GM12878 (cell line): ENCODE results near the gene SIDT2. TPM values are rescaled to one million over a fixed set of nuclear protein-coding genes. Genes with fewer than 3 reads are reported as not detected.

ENCODE experiments used
- ATAC-seq: fragments of 200-7000 bp; cut with Tn5 transposase; 3 replicates; pipeline ENCODE4 v1.9.1; 2020; ENCODE audit warnings: mild to moderate bottlenecking, moderate library complexity
- BruUV-seq: library from RNA; stranded (reverse); fragments of 400-500 nt; replicated peaks from 2 replicates; lab custom pipeline; 2021; lab: Mats Ljungman, UMichigan
- CTCF ChIA-PET: fragments of 300-600 bp; sonication (Branson Sonifier 250); formaldehyde crosslinking; extraction: SDS; loops from one replicate; lab custom pipeline; 2021; ENCODE audit warnings: inconsistent platforms; lab: Yijun Ruan, JAX
- POLR2A ChIA-PET: fragments of 350-600 bp; formaldehyde crosslinking; extraction: SDS; loops from one replicate; lab custom pipeline; 2021; ENCODE audit warnings: inconsistent platforms; lab: Charles Lee
- RAD21 ChIA-PET: fragments of 300-600 bp; sonication (Branson Sonifier 250); formaldehyde crosslinking; loops from one replicate; lab custom pipeline; 2023; ENCODE audit warnings: antibody characterized with exemption; ENCODE audit not compliant: unreplicated experiment; lab: Charles Lee
- SMC1A ChIA-PET: fragments of 300-600 bp; sonication (Branson Sonifier 250); formaldehyde crosslinking; loops from one replicate; lab custom pipeline; 2023; ENCODE audit not compliant: unreplicated experiment, uncharacterized antibody; lab: Charles Lee
- DNase-seq: peaks from one replicate; pipeline ENCODE4 v3.0.0-alpha.2; 2011; ENCODE audit warnings: low read depth, low spot score
- FAIRE-seq: peaks from 3 replicates; lab custom pipeline; 2011; peaks lifted over from hg19 to GRCh38; lab: Jason Lieb, UNC
- H2AFZ ChIP-seq: 2 replicates; pipeline ENCODE4 v1.6.0; 2011; ENCODE audit warnings: low read depth, low read length, control low read depth; ENCODE audit not compliant: control insufficient read depth
- H3K27ac ChIP-seq: 2 replicates; pipeline ENCODE4 v1.5.1; 2011; ENCODE audit warnings: control low read depth; ENCODE audit not compliant: control insufficient read depth, insufficient read depth
- H3K27me3 ChIP-seq, 2 experiments: replicated peaks in 1 of 2; 2 replicates each; pipeline versions ENCODE4 v1.6.0 to v1.6.1; 2011; ENCODE audit warnings: low read length in 1 of 2; ENCODE audit not compliant: control insufficient read depth in 2 of 2, insufficient read depth in 2 of 2
- H3K36me3 ChIP-seq, 2 experiments: 2 replicates each; pipeline ENCODE4 v1.5.1; 2011; ENCODE audit warnings: low read length in 1 of 2; ENCODE audit not compliant: control insufficient read depth in 2 of 2, insufficient read depth in 2 of 2
- H3K4me1 ChIP-seq: 2 replicates; pipeline ENCODE4 v1.6.1; 2011; ENCODE audit warnings: mild to moderate bottlenecking, low read length, moderate library complexity, mixed read lengths; ENCODE audit not compliant: control insufficient read depth, insufficient read depth
- H3K4me2 ChIP-seq: 2 replicates; pipeline ENCODE4 v1.6.0; 2011; ENCODE audit warnings: control low read depth; ENCODE audit not compliant: control insufficient read depth, insufficient read depth
- H3K4me3 ChIP-seq: fragments of 200-600 bp; sonication (generic); 2 replicates; pipeline ENCODE4 v1.5.1; 2016
- H3K79me2 ChIP-seq: 2 replicates; pipeline ENCODE4 v1.6.0; 2011; ENCODE audit warnings: low read length; ENCODE audit not compliant: control insufficient read depth, insufficient read depth
- H3K9ac ChIP-seq: 2 replicates; pipeline ENCODE4 v1.8.0; 2011; ENCODE audit warnings: low read length, control low read depth, mixed read lengths; ENCODE audit not compliant: control insufficient read depth, insufficient read depth
- H3K9me3 ChIP-seq: replicated peaks from 3 replicates; pipeline ENCODE4 v1.5.1; 2011; ENCODE audit warnings: mild to moderate bottlenecking, low read length; ENCODE audit not compliant: control insufficient read depth, insufficient read depth
- H4K20me1 ChIP-seq: 2 replicates; pipeline ENCODE4 v1.6.0; 2011; ENCODE audit not compliant: control insufficient read depth, insufficient read depth
- CEBPB ChIP-seq, 2 experiments: fragments of 150-350 bp in 1 of 2; IDR thresholded peaks; 2 replicates each; pipeline ENCODE4 v1.6.1; 2012 to 2014; ENCODE audit warnings: low read depth in 2 of 2, low read length in 2 of 2, borderline replicate concordance in 1 of 2, inconsistent platforms in 1 of 2
- CUX1 ChIP-seq: IDR thresholded peaks from 2 replicates; pipeline ENCODE4 v1.6.1; 2012; ENCODE audit warnings: improper control_type of control experiment, low read depth, low read length; ENCODE audit not compliant: insufficient replicate concordance
- ETV6 ChIP-seq, 2 experiments: fragments of 450-650 bp in 1 of 2; IDR thresholded peaks in 1 of 2; conservative IDR thresholded peaks in 1 of 2; 2 replicates each; pipeline ENCODE4 v1.6.1; 2014; ENCODE audit warnings: antibody characterized with exemption in 1 of 2, borderline replicate concordance in 1 of 2, low read depth in 1 of 2, mild to moderate bottlenecking in 1 of 2, moderate library complexity in 1 of 2
- HCFC1 ChIP-seq: fragments of 150-350 bp; IDR thresholded peaks from 2 replicates; pipeline ENCODE4 v1.6.1; 2014; ENCODE audit warnings: low read length
- KLF5 ChIP-seq: fragments of 450-650 bp; IDR thresholded peaks from 2 replicates; pipeline ENCODE4 v1.6.1; 2014; ENCODE audit warnings: mild to moderate bottlenecking; ENCODE audit not compliant: partially characterized antibody
- MTA2 ChIP-seq: fragments of 450-650 bp; IDR thresholded peaks from 2 replicates; pipeline ENCODE4 v1.6.1; 2016; ENCODE audit warnings: low read depth, mild to moderate bottlenecking, moderate library complexity
- SIN3A ChIP-seq: IDR thresholded peaks from 2 replicates; pipeline ENCODE4 v1.6.1; 2012; ENCODE audit warnings: low read depth, low read length, improper control_type of control experiment
- SMAD1 ChIP-seq: fragments of 450-650 bp; IDR thresholded peaks from 2 replicates; pipeline ENCODE4 v1.6.1; 2018; ENCODE audit warnings: mild to moderate bottlenecking, low read depth; ENCODE audit not compliant: partially characterized antibody
- ZNF384 ChIP-seq: IDR thresholded peaks from 2 replicates; pipeline ENCODE4 v1.6.1; 2012; ENCODE audit warnings: low read depth, mild to moderate bottlenecking, low read length, improper control_type of control experiment, borderline replicate concordance
- WGBS: methylation state at CpG from one replicate; pipeline ENCODE4 v1.1.6; 2016; ENCODE audit warnings: low lambda C conversion rate; ENCODE audit not compliant: insufficient replicate concordance, insufficient coverage; ENCODE audit errors: missing lambda C conversion rate; 5-methylcytosine and 5-hydroxymethylcytosine counted together
- in situ Hi-C: fragments of 300-500 bp; cut with MboI; formaldehyde crosslinking; loops from 9 replicates; pipeline ENCODE4 v1.14.3; 2018; ENCODE audit warnings: mixed read lengths
- intact Hi-C: fragments of 100-400 bp; cut with micrococcal nuclease; formaldehyde crosslinking; loops from one replicate; pipeline ENCODE4 v1.14.2; 2022; ENCODE audit not compliant: unreplicated experiment
- polyA plus RNA-seq, 11 experiments: library from polyadenylated mRNA; depleted of rRNA in 4 of 11; unstranded in 6 of 11; stranded (reverse) in 5 of 11; fragments of >200 nt; fragmentation: Nextera tagmentation in 4 of 11; fragmentation: Illumina TruSeq in 1 of 11; extraction: Ambion mirVana in 4 of 11; extraction: Trizol in 1 of 11; gene quantifications; 1 replicate in 1 of 11; 2 replicates in 10 of 11; pipeline versions ENCODE4 v1.2.1 to v1.2.3, GENCODE V29; 2011 to 2016; ENCODE audit warnings: inconsistent platforms in 2 of 11, missing spikeins in 2 of 11, low read depth in 1 of 11
- total RNA-seq, 4 experiments: library from RNA; depleted of rRNA in 3 of 4; stranded (reverse); fragments of >200 nt in 3 of 4; fragmentation: Illumina TruSeq in 1 of 4; extraction: Trizol in 1 of 4; gene quantifications; 2 replicates each; pipeline versions ENCODE4 v1.2.1 to v1.2.3, GENCODE V29; 2013 to 2021
- TF ChIP-seq, protein P1 (sequence below): fragments of 450-650 bp; IDR thresholded peaks from 2 replicates; pipeline ENCODE4 v1.6.1; 2016; ENCODE audit warnings: mild to moderate bottlenecking

The SIDT2 gene
- total and polyA plus RNA-seq, 10 of the 15 experiments (the other 5 are each of a cell fraction or from before 2014, with no cell fraction given): 4.9 to 23.9 (median 10.3) TPM

GRCh38 chr11:117217141-117218084 lies 38.9 kb downstream of the SIDT2 start:
- ChIA-PET CTCF (interaction anchor here (1.3 to 17.3 kb wide), 3 partner anchors 9 to 382 kb away, joined by 3 to 422 read pairs (median 4); partner anchors contain the start of gene SIDT2), POLR2A (interaction anchor here (1.4 kb wide), 1 partner anchor 37 kb away, joined by 5 read pairs; no protein-coding TSS in a partner anchor), SMC1A (no interaction called here), RAD21 (no interaction called here)
- H4K20me1 ChIP-seq: no peaks in the 10 kb centered on the region
- ATAC-seq: no peak
- intact Hi-C loops: no loop called here
- no peak for FAIRE-seq
- no peaks in the 10 kb centered on the region for H3K27me3 ChIP-seq
- WGBS: 97% methylated on average over 11 of the region's 11 CpGs
- in situ Hi-C loops: no loop called here
- H3K4me3 ChIP-seq: no peak overlapping the region
- H3K79me2 ChIP-seq: no peaks in the 10 kb centered on the region
- peaks cover 23 to 42% of the 10 kb centered on the region in 2 experiments for H3K36me3 ChIP-seq
- H3K4me1 ChIP-seq: no peaks in the 10 kb centered on the region; the same call in 1 of the 2 replicates
- TSS peak; percentile 15 for BruUV-seq
- no peak overlapping the region for H3K9ac ChIP-seq
- H3K9me3 ChIP-seq: no peaks in the 10 kb centered on the region
- DNase-seq: no peak
- no peak overlapping the region for H3K4me2 ChIP-seq
- H2AFZ ChIP-seq: no peak overlapping the region
- H3K27ac ChIP-seq: no peak overlapping the region
- TF ChIP-seq CUX1 (no peak), SIN3A (no peak), MTA2 (no peak), ZNF384 (no peak), SMAD1 (no peak), HCFC1 (no peak), ETV6 (conservative IDR thresholded peaks at IDR 0.05 in 1 of 2, IDR thresholded peaks at IDR 0.05 in 1 of 2; ENCODE audit: borderline replicate concordance in 1 of 2, low read depth in 1 of 2) (no peak), KLF5 (no peak), CEBPB (IDR thresholded peaks at IDR 0.05; ENCODE audit: borderline replicate concordance in 1 of 2, low read depth in 2 of 2, low read length in 2 of 2) (no peak)
- TF ChIP-seq, protein P1, sequence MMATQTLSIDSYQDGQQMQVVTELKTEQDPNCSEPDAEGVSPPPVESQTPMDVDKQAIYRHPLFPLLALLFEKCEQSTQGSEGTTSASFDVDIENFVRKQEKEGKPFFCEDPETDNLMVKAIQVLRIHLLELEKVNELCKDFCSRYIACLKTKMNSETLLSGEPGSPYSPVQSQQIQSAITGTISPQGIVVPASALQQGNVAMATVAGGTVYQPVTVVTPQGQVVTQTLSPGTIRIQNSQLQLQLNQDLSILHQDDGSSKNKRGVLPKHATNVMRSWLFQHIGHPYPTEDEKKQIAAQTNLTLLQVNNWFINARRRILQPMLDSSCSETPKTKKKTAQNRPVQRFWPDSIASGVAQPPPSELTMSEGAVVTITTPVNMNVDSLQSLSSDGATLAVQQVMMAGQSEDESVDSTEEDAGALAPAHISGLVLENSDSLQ: no peak
